NCI-H345 (cell line): ENCODE measurements around the gene FAF1.
"Not testable (repeated sequence)": the region's sequence is repeated elsewhere in the genome, so short reads cannot be mapped to it uniquely, and the experiment has no call there.

Source experiments
- DNase-seq: peaks from one replicate; lab custom pipeline; 2025; lab: John Stamatoyannopoulos, UW

FAF1 gene

GRCh38 chr1:50846224-50846839, 113.7 kb downstream of the FAF1 start:
- no peak for DNase-seq

DNA sequence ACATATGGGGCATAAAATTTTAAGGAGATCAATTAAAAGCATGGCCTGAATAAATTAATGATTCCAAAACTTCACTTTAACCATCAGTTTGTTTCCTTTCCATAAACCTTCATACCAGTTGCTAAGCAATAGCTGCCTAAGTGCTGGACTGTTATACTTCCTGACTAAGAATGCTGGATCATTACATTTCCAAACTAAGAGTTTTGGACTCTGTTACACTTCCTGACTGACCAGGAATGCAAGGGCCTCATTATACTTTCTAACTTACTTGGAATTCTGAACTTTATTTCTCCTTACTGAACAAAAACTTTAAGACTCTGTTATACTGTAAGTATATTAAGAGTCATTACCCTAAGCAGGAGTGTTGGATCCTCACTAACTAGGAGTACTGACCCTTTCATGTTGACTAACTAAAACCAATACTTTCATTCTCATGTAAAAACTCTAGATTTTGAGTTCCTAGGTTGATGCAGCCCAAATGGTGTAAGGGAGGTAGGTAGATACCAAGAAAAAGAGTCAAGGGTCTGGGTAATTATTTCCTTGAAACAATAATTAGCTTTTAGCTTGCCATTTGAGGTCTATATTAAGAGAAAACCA, 118.2 kb downstream of the FAF1 start:
- no peak for DNase-seq

GRCh38 chr1:50836117-50836516, 124.0 kb downstream of the FAF1 start:
- DNase-seq = no peak

GRCh38 chr1:50833216-50833615, 126.9 kb downstream of the FAF1 start:
- DNase-seq = no peak

DNA sequence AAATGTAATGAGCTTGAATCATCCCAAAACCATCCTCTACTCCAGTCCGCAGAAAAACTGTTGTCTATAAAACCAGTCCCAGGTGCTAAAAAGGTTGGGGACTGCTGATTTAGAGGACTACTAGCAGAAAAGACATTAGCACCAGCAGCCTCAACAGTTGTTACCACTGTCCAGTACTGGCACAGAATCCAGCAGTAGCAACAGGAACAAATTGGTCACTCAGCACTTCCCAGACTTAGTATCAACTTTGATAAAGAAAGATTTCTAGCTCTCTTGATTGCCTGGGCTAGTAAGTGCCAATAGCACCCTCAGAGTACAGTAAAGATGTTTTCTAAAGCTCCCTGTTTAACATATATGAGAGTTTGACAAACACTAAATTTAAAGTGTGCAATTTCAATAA, 127.9 kb downstream of the FAF1 start:
- no peak for DNase-seq

GRCh38 chr1:50831300-50832061, 128.6 kb downstream of the FAF1 start:
- DNase-seq = no peak

DNA sequence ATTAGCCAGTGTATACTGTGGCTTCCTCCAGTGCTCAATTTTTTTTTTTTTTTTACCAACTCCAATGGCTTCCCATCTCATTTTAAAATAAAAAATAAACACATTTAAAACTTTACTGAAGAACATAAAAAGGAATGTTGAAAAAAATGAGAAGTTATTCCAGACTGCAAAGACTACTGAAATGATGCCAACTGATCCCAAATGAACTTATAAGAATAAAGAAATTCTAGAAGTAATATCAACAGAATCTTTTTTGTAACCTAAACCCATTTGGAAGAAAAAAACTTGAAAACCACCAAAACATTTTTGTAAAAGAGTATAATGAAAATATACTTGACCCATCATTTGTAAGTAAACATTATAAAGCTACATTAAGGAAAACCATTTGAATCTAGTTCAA, 129.4 kb downstream of the FAF1 start:
- no peak for DNase-seq

- no peak for DNase-seq
Measured at GRCh38 chr1:50829014-50829958, 130.8 kb downstream of the FAF1 start.

GRCh38 chr1:50827546-50827945, 132.5 kb downstream of the FAF1 start:
- no peak for DNase-seq

DNA sequence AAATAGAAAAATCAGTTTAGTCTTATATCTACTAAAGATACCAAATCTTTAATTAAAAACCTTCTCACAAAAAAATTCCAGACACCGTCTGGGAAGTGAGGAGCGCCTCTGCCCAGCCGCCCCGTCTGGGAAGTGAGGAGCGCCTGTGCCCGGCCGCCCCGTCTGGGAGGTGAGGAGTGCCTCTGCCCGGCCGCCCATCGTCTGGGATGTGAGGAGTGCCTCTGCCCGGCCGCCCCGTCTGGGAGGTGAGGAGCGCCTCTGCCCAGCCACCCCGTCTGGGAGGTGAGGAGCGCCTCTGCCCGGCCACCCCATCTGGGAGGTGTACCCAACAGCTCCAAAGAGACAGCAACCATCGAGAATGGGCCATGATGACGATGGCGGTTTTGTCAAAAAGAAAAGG, 133.3 kb downstream of the FAF1 start:
- DNase-seq = not testable (repeated sequence)

- DNase-seq = no peak
Measured at GRCh38 chr1:50822035-50822776, 137.9 kb downstream of the FAF1 start.

- no peak for DNase-seq
Measured at GRCh38 chr1:50820545-50820944, 139.5 kb downstream of the FAF1 start.

DNA sequence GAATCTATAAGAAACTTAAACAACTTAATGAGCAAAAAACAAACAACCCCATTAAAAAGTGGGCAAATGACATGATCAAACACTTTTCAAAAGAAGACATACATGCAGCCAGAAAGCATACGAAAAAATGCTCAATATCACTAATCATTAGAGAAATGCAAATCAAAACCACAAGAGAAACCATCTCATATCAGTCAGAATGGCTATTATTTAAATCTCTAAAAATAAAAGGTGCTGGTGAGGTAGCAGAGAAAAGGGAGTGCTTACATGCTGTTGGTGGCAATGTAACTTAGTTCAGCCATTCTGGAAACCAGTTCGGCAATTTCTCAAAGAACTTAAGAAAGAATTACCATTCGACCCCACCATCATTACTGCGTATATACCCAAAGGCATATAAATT, 147.7 kb downstream of the FAF1 start:
- no peak for DNase-seq

DNA sequence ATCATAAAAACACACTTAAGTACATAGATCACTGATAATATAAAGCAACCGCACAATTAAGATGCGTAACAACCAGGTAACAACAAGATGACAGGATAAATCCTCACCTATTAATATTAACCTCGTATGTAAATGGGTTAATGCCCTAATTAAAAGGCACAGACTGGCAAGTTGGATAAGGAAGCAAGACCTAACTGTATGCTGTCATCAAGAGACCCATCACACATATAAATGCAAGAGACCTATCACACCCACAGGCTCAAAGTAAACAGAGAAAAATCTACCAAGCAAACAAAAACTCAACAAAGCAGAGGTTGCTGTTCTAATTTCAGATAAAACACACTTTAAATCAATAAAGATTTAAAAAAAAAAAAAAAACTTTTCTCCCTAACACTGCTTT, 151.8 kb downstream of the FAF1 start:
- DNase-seq = no peak

DNA sequence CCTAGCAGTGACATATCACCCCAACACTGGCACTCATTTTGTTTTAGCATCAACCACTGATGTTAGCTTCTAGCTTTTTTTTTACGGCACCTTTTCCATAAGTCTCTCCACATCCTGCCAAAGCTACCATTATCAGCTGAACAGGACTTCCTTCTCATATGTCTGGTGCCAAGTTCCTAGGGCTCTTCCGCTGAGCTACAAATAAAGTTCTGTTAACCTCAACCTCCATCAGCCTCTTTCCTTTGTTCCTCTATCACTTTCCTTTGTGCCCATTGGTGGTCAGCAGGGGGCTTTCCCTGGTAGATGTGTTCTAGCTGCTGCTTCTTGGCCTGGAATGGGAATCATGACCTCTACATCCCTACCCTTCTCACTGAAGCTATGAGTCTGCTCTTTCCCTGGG, 163.8 kb downstream of the FAF1 start:
- no peak for DNase-seq

GRCh38 chr1:50793521-50793920, 166.5 kb downstream of the FAF1 start:
- DNase-seq = no peak

GRCh38 chr1:50787266-50787665, 172.8 kb downstream of the FAF1 start:
- DNase-seq = no peak

DNA sequence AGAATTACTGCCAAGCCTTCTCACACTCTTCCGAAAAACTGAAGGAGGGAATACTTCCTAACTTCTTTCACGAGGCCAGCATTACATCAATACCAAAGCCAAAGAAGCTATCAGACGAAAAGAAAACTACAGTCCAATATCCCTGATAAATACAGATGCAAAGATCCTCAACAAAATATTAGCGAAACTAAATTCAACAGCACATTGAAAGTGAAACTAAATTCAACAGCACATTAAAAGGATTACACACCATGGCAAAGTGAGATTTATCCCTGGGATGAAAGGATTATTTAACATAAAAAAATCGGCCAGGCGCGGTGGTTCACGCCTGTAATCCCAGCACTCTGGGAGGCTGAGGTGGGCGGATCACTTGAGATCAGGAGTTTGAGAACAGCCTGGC, 176.8 kb downstream of the FAF1 start:
- no peak for DNase-seq

DNA sequence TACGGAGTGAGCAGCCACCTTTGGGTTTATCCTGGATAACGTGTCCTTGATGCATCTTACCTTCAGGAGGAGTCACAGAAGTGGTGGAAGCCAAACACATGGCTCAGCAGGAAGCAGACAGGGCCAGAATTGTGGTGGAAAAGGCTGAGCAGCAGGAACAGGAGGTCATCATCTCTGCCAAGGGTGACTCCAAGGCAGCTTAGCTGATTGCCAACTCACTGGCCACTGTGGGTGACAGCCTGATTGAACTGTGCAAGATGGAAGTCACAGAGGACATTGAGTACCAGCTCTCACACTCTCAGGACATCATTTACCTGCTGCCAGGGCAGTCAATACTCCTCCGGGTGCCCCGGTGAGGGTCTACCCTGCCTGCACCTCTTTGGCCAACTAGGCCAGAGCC, 179.3 kb downstream of the FAF1 start:
- DNase-seq = no peak

DNA sequence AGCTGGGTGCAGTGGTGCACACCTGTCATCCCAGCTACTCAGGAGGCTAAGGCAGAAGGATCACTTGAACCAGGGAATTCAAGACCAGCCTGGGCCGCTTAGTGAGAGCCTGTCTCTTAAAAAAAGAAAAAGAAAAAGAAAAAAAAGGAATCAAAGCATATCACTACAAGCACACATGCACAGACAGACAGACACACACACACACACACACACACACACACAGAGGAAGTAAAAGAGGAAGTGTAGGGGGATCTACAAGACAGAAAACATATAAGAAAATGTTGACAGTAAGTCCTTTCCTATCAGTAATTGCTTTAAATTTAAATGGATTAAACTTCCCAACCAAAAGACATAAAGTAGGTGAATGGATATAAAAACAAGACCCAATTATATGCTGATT, 180.3 kb downstream of the FAF1 start:
- no peak for DNase-seq

- no peak for DNase-seq
Measured at GRCh38 chr1:50775740-50776139, 184.3 kb downstream of the FAF1 start.
